Fibroblast of skin of right biceps (primary cell): ENCODE results near the gene SLC38A5.

Experiments
- DNase-seq: peaks from one replicate; pipeline ENCODE4 v3.0.0-alpha.2; 2013

The SLC38A5 gene

DNA sequence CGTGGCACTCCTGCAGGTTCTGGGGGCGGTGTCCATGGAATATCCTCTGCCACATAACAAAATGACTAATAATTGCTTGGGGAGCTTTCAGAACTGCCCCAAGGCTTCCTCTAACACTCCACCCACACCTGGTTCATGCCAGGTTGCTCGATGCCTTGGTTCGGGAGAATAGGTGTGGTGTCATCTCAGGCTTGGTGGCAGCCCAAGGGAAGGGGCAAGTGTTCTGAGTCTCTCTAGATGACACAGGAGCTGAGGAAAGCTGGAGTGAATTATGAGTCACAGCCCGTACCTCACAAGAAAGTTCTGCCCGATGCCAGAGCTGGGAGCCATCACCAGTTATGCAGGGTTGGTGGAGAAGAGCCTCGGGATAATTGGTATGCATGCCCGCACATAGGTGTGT is 20.6 kb upstream of the SLC38A5 start:
- DNase-seq = no peak

GRCh38 chrX:48489892-48490291 is 19.8 kb upstream of the SLC38A5 start:
- DNase-seq = no peak

GRCh38 chrX:48489296-48489695 is 19.2 kb upstream of the SLC38A5 start:
- no peak for DNase-seq

GRCh38 chrX:48488034-48488433 is 18.0 kb upstream of the SLC38A5 start:
- no peak for DNase-seq

DNA sequence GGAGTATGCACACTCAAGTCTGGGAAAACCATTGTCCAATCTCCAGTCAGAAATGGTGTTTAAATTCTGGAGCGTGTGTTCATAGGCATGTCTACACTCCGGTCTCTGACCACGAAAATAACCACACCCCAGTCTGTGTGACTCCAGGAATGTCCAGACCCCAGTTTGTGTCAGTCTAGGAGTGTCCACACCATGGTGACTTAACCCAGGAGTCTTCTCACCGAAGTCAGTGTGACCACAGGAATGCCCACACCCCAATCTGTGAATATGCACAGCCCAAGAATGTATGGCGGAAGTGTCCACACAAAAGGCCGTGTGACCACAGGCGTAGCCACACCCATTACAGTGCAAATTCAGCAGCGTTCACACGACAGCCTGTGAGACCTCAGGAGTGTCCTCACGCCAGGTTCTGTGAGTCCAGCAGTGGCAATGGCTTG is 17.3 kb upstream of the SLC38A5 start:
- DNase-seq = peak; percentile 91

DNA sequence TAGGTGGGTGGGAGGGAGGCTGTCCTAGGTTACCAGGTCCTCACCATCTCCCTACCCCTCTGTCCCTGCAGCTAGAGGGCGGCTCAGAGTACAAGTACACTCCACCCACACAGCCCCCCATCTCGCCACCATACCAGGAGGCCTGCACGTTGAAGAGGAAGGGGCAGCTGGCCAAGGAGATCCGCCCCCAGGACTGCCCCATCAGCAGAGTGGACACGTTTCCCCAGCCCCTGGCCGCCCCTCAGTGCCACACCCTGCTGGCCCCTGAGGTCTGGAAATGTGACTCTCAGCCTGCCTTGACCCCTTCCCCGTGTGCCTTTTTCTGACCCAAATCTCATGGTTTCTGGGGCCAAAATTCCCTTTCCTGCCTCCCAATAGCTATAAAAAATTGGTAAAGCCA is 12.5 kb upstream of the SLC38A5 start:
- DNase-seq = no peak

DNA sequence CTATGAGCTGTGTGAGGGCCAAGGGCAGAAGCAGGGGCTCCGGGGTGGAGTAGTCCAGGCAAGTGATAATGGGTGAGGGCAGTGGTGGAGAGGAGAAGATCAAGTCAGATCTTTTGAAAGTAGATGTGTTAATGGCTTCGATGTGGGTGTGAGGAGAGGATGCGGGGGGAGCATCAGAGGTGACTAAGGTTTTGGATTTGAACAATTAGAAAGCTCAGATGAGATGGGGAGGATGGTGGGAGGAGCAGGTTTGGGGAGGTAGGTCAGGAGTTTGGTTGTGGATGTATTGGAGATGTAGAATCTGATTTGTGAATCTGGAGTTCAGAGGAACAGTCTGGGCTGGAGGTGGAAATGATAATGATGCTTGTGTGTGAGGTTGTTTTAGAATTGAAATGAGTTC is 10.5 kb upstream of the SLC38A5 start:
- DNase-seq = no peak

DNA sequence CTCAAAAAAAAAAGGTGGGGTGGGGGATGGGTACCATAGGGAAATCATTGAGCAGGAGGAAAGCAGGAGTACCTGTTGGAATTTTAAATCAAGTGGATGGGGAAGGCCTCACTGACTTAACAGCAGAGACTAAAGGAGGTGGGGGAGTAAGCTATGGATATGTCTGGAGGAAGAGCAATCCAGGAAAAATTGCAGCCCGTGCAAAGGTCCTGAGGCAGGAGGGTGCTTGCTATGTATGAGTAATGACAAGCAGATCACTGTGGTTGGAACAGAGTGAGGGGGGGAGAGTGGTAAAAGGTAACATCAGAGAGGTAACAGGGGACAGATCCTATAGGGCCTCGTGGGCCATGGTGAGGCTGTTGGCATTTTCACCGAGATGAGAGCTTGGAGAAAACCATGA is 10.1 kb upstream of the SLC38A5 start:
- DNase-seq = no peak

DNA sequence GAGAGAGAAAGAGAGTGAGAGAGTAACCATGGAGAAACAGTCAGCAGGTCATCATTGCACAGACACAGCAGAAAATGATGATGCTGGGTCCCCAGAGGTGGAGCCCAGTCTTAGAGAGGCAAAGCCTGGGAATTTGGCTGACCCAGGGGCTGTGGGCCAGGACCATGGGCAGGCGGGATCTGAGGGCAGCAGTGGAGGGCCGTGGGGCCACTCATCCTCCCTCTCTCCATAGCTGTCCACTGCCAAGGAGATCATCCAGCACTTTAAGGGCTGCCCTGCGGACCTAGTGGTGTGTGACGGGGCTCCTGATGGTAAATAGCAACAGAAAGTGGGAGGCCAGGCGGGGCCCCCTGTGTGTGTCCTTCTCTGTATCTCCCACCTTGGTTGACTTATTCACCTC is 8.7 kb upstream of the SLC38A5 start:
- no peak for DNase-seq

GRCh38 chrX:48477960-48478755 is 8.1 kb upstream of the SLC38A5 start:
- no peak for DNase-seq

DNA sequence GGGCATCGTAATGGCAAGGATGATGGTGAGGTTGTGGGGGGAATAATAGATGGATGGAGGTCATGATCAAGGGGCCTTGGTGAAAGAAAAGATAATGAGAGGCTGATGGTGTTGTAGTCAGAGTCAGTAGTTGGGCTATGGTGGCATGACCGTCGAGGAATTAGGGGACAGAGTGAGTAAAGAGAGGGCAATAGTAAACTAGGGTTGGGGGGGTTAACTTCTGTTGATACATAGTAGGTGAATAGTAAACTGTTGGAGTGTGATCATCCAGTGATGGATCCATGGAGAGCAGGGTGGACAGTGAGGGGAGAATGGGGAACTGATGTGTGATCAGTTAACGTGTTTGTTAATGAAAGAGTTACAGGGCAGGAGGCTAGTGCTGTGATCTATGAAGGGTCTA is 6.9 kb upstream of the SLC38A5 start:
- no peak for DNase-seq

- peak; percentile 92 for DNase-seq
Measured at GRCh38 chrX:48475774-48476577, 5.9 kb upstream of the SLC38A5 start, which contains the start of gene FTSJ1. FTSJ1 (plus strand) TSS chrX:48476199; CDS start chrX:48478048, 1,849 bp downstream.

DNA sequence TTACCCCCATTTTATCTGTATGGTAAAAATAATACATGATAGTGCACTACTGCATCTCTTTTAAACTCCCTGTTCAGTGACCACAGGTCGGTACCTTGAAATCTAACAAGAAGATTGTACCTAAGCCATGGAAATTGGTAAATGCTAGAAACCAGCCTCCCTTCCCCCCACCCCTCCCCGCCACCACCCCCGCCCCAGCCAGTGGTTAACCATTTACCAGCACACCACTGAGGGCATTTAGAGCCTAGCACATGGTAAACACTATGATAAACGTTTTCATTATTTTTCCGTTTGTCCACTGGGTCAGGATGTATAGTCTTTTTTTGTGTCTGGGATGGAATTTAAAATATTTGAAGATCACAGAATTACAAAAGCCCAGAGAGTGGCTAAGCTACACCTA is 5.2 kb upstream of the SLC38A5 start:
- DNase-seq = no peak

DNA sequence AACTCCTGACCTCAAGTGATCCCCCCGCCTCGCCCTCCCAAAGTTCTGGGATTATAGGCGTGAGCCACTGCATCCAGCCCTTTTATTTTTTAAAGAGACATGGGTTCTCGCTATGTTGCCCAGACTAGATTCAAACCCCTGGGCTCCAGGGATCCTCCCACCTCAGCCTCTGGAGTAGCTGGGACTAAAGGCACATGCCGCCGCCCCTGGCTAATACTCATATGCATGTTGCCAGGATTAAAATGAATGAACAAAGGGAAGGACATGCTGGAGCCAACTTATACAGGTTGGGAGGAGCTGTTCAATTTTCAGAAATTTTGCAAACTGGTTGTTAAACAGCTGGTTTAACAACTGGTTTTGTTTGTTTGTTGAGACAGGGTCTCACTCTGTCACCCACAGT is 4.5 kb upstream of the SLC38A5 start:
- no peak for DNase-seq

DNA sequence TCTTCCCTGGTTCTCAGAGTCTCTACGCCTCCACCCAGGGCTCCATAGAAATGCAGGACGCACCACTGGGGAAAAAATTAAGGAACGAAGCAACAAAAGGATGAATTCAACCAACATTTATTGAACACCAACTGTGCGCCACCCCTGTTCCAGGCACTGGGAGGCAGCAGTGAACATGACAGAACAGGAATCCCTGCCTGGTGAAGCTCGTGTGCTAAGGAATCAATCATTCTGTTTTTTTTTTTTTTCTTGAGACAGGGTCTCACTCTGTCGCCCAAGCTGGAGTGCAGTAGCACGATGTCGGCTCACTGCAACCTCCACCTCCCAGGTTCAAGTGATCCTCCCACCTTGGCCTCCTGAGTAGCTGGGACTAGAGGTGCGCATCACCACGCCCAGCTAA is 4.1 kb upstream of the SLC38A5 start:
- DNase-seq = no peak

GRCh38 chrX:48473704-48473990 is 3.6 kb upstream of the SLC38A5 start:
- no peak for DNase-seq

DNA sequence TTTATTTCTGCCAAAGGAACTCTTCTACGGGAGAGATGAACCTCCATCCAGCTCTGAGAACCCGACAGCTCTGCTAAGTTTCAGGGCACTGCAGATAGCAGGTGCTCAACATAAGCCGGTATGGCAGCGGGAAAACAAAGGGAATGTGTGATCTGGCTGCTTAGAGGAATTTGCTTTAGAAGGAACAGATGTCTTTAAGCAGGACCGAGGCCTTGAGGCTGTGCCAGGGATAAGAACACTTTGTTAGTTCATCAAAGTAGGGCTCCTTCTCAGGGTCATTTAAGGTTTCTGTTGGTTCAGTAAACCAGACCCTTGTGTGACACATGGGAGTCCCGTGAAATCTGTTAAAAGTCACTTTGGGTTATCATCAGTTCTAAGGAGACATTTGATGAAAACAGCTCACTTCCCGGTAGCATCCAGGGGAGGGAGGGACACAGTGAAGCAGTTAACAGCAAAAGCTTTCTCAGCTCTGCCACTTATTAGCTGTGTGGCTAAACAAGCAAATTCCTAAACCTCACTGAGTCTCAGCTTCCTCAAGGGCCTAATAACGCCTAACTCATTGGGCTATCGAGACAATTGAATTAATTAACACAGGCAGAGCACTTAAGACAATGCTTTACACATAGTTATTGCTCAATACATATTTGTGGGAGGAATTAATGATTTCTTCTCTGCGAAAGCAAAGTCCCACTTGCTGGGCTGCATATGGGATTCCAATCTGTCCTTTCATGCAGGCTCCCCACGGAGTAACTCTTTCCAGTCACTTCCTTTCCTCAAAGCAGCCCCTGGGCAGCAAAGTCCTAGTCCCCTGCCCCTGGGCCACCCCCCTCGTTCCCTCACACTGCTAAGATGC is 3.0 kb upstream of the SLC38A5 start:
- DNase-seq = no peak

DNA sequence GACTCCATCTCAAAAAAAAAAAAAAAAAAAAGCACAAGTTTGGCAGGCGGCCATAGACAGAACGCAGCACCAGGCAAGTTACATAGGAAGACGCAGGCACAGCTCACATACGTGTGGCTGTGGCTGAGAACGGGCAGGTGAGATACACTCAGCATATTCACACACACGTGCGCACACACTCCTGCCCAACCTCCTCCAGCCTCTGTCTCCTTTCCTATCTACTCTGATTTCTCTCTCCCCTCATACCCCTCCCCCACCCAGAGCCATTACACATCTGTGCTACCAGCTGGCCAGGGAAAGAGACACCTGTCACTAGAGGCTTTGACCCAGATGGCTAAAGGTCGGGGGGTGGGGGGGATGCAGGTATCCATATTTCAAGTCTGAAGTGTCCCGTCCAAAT is 2.2 kb upstream of the SLC38A5 start:
- DNase-seq = no peak

DNA sequence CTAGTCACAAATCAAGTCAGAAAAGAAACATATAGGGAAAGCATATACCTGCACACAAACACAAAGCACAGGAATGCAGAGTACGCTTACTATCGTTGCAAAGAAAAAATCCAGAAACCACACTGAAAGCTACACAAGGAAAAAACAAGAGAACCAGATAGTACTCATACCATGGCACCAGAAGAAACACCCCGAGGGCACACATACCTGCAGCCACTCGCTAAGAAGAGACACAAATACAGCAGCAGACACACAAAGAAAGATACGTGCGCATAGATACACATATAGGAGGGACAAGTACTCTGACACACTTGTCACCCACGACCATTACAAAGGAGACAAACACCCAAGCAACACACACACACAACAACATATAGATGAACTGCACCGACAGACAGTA is 1.4 kb upstream of the SLC38A5 start:
- DNase-seq = no peak

DNA sequence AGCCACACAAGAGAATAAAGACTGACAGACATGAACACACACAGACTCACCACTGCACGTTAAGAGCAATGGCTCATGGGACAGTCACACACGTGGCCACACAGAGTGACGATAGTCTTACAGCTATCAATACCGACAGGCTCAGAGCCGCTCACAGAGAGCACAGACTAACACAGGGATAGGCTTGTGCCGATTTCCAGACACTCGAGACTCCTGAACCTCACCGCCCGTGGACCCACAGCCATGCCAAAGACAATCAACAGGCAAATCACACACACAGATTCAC is 716 bp upstream of the SLC38A5 start:
- no peak for DNase-seq

- DNase-seq = no peak
Measured at GRCh38 chrX:48468693-48469691, 1.1 kb downstream of the SLC38A5 start.

DNA sequence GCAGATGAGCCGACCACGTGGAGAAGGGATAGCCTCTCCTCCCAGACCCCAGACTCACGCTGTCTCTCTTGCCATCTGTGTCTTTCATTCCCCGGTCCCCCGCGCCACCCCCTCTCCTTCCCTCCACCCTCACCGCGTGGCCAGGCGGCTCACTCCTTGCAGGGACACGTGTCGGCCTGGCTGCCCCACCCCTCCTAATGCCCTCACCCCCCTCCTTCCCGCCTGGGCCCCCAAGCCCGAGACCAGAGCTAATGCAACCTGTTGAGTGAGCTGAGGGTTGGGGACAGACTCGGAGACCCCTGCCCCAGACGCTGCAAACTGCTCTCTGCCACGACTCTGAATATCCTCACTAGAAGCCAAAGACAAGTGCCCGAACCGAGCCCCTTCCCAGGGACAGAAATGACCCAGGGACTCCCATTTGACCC is 1.8 kb downstream of the SLC38A5 start:
- DNase-seq = no peak
